ENCODE measurements around the gene SEPHS2. TPM values are rescaled to one million over a fixed set of nuclear protein-coding genes. Genes with fewer than 3 reads are reported as not detected.

Gene SEPHS2
- polyA plus RNA-seq, 2 of the 4 experiments (the other 2 are of a cell fraction) = 47.8 to 72.6 TPM

DNA sequence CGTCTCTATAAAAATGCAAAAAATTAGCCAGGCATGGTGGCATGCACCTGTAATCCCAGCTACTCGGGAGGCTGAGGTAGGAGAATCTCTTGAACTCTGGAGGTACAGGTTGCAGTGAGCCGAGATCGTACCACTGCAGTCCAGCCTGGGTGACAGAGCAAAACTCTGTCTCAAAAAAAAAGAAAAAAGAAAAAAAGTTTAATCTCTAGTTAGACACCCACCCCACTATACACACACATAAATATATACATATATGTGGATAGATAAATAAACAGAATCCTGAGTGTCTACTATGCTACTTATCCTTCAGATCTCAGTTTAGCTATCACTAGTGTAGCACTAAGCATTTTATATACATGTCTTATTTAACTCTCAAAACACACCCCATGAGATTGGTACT, 45.6 kb upstream of the SEPHS2 start:
- 85% methylated on average over 4 of the region's 4 CpGs for WGBS (ENCODE audit: missing lambda C conversion rate)
- ChIA-PET POLR2A (interaction anchor here (0.8 to 1.3 kb wide), 2 partner anchors 36 to 67 kb away, joined by 4 read pairs; partner anchors contain the start of gene ZNF764), CTCF (interaction anchor here (0.6 to 2.5 kb wide), 5 partner anchors 9 to 138 kb away, joined by 3 to 9 read pairs (median 3); partner anchors contain the start of gene ITGAL)
- no peak for ATAC-seq
- no peak for FAIRE-seq
- DNase-seq (ENCODE audit: low read depth in 1 of 2, low spot score in 1 of 2) = no peak
- no peak overlapping the region; the same call in 2 of the 3 replicates for H3K4me2 ChIP-seq
- H3K4me1 ChIP-seq = peaks cover 22% of the 10 kb centered on the region
- TF ChIP-seq RCOR1 (IDR thresholded peaks at IDR 0.05; ENCODE audit: low read depth, low read length) (no peak), FOSB (CRISPR knock-in tag; IDR thresholded peaks at IDR 0.05) (no peak), HOXA7 (CRISPR knock-in tag; IDR thresholded peaks at IDR 0.05) (no peak), RFX5 (IDR thresholded peaks at IDR 0.05) (no peak), RNF2 (IDR thresholded peaks at IDR 0.05; ENCODE audit: borderline replicate concordance, low read depth) (no peak)
- H3K4me3 ChIP-seq = no peak overlapping the region
- 0 out of 6 replicates have a peak overlapping the region, but pooled peaks of 1 of the 2 experiments have one; percentile 30 for H3K27ac ChIP-seq
- no peaks in the 10 kb centered on the region for H3K9me3 ChIP-seq

DNA sequence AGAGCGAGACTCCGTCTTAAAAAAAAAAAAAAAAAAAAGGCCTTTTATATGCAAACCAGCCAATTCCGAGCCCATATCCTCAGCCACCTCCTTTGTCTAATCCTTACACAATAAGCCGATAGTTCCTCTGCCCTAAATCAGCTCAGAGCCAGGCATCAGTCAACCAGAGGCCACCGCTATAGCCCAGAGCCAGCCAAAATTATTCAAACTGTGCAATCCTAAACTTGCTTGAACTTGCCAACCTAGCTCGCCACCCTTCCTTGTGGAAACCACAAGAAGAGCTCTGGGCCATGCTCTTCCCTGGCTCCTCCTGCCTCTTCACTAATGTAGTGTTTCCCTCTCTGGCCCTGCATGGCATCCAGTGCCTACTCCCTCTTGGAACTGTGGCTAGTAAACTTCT, 44.5 kb upstream of the SEPHS2 start:
- no peak for DNase-seq (ENCODE audit: low read depth in 1 of 2, low spot score in 1 of 2)
- Histone ChIP-seq H3K27ac (no peak overlapping the region), H3K4me3 (no peak overlapping the region), H3K4me2 (no peak overlapping the region), H3K4me1 (peaks cover 22% of the 10 kb centered on the region), H3K9me3 (no peaks in the 10 kb centered on the region)
- FAIRE-seq = no peak
- CTCF ChIA-PET = interaction anchor here (2.1 to 2.5 kb wide), 2 partner anchors 18 to 139 kb away, joined by 5 to 9 read pairs; partner anchors contain the start of gene ITGAL
- POLR2A ChIA-PET = no interaction called here
- no peak for ATAC-seq
- WGBS (ENCODE audit: missing lambda C conversion rate) = 93% methylated on average over 6 of the region's 6 CpGs
- TF ChIP-seq EP300 (IDR thresholded peaks at IDR 0.05) (no peak), POLR2AphosphoS2 (conservative IDR thresholded peaks at IDR 0.05; ENCODE audit: low read length) (no peak), SMC3 (IDR thresholded peaks at IDR 0.05) (no peak), RNF2 (IDR thresholded peaks at IDR 0.05; ENCODE audit: borderline replicate concordance, low read depth) (no peak), RAD21 (conservative IDR thresholded peaks at IDR 0.05 in 1 of 2, IDR thresholded peaks at IDR 0.05 in 1 of 2) (no peak), CHD2 (IDR thresholded peaks at IDR 0.05; ENCODE audit: low read length, partially characterized antibody) (no peak), JUNB (IDR thresholded peaks at IDR 0.05) (no peak), HEYL (CRISPR knock-in tag; IDR thresholded peaks at IDR 0.05) (no peak), KDM1A (IDR thresholded peaks at IDR 0.05; ENCODE audit: low read depth) (no peak), FOSL2 (IDR thresholded peaks at IDR 0.05) (no peak), FOSL2 (CRISPR knock-in tag; IDR thresholded peaks at IDR 0.05) (no peak), EHF (CRISPR knock-in tag; IDR thresholded peaks at IDR 0.05) (no peak)
- TF ChIP-seq, protein P1, sequence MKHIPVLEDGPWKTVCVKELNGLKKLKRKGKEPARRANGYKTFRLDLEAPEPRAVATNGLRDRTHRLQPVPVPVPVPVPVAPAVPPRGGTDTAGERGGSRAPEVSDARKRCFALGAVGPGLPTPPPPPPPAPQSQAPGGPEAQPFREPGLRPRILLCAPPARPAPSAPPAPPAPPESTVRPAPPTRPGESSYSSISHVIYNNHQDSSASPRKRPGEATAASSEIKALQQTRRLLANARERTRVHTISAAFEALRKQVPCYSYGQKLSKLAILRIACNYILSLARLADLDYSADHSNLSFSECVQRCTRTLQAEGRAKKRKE (CRISPR knock-in tag; IDR thresholded peaks at IDR 0.05; ENCODE audit: low read depth) = no peak
- TF ChIP-seq, protein P2, sequence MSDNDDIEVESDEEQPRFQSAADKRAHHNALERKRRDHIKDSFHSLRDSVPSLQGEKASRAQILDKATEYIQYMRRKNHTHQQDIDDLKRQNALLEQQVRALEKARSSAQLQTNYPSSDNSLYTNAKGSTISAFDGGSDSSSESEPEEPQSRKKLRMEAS (IDR thresholded peaks at IDR 0.05) = no peak
- TF ChIP-seq, protein P3, sequence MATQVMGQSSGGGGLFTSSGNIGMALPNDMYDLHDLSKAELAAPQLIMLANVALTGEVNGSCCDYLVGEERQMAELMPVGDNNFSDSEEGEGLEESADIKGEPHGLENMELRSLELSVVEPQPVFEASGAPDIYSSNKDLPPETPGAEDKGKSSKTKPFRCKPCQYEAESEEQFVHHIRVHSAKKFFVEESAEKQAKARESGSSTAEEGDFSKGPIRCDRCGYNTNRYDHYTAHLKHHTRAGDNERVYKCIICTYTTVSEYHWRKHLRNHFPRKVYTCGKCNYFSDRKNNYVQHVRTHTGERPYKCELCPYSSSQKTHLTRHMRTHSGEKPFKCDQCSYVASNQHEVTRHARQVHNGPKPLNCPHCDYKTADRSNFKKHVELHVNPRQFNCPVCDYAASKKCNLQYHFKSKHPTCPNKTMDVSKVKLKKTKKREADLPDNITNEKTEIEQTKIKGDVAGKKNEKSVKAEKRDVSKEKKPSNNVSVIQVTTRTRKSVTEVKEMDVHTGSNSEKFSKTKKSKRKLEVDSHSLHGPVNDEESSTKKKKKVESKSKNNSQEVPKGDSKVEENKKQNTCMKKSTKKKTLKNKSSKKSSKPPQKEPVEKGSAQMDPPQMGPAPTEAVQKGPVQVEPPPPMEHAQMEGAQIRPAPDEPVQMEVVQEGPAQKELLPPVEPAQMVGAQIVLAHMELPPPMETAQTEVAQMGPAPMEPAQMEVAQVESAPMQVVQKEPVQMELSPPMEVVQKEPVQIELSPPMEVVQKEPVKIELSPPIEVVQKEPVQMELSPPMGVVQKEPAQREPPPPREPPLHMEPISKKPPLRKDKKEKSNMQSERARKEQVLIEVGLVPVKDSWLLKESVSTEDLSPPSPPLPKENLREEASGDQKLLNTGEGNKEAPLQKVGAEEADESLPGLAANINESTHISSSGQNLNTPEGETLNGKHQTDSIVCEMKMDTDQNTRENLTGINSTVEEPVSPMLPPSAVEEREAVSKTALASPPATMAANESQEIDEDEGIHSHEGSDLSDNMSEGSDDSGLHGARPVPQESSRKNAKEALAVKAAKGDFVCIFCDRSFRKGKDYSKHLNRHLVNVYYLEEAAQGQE (IDR thresholded peaks at IDR 0.05) = no peak
- TF ChIP-seq, protein P4, sequence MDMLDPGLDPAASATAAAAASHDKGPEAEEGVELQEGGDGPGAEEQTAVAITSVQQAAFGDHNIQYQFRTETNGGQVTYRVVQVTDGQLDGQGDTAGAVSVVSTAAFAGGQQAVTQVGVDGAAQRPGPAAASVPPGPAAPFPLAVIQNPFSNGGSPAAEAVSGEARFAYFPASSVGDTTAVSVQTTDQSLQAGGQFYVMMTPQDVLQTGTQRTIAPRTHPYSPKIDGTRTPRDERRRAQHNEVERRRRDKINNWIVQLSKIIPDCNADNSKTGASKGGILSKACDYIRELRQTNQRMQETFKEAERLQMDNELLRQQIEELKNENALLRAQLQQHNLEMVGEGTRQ (IDR thresholded peaks at IDR 0.05) = no peak
